Fibroblast of lung (primary cell): ENCODE results near the gene PRKCG. TPM values are rescaled to one million over a fixed set of nuclear protein-coding genes. Genes with fewer than 3 reads are reported as not detected.

Source experiments
- DNase-seq, 2 donors: peaks; one replicate each; pipeline versions ENCODE4 v3.0.0 to v3.0.0-alpha.2; 2010; ENCODE audit warnings: low read depth in 2 of 2
- H2AFZ ChIP-seq: 2 replicates; pipeline ENCODE4 v1.5.1; 2012; ENCODE audit warnings: low read length, control low read depth, inconsistent platforms
- H3K27ac ChIP-seq: 2 replicates; pipeline ENCODE4 v1.5.1; 2011; ENCODE audit warnings: low read length, control low read depth; ENCODE audit not compliant: insufficient read depth
- H3K27me3 ChIP-seq: 2 replicates; pipeline ENCODE4 v1.5.1; 2011; ENCODE audit warnings: mild to moderate bottlenecking, low read length; ENCODE audit not compliant: control insufficient read depth, insufficient read depth
- H3K36me3 ChIP-seq: 2 replicates; pipeline ENCODE4 v1.5.1; 2011; ENCODE audit warnings: low read length; ENCODE audit not compliant: control insufficient read depth, insufficient read depth
- H3K4me1 ChIP-seq: 2 replicates; pipeline ENCODE4 v1.5.1; 2011; ENCODE audit warnings: low read length; ENCODE audit not compliant: control insufficient read depth, insufficient read depth; ENCODE audit errors: extremely low read depth
- H3K4me2 ChIP-seq: 2 replicates; pipeline ENCODE4 v1.5.1; 2011; ENCODE audit warnings: low read length, control low read depth; ENCODE audit not compliant: insufficient read depth; ENCODE audit errors: extremely low read depth
- H3K4me3 ChIP-seq, 4 experiments: fragments of 200-600 bp in 1 of 4; sonication (generic) in 1 of 4; replicated peaks in 1 of 4; 2 replicates each; pipeline ENCODE4 v1.5.1; 2011 to 2016; ENCODE audit warnings: low read length in 4 of 4, low read depth in 3 of 4, mild to moderate bottlenecking in 3 of 4, control low read depth in 2 of 4, inconsistent platforms in 1 of 4, mixed read lengths in 1 of 4; ENCODE audit not compliant: insufficient read depth in 1 of 4; ENCODE audit errors: control extremely low read depth in 1 of 4
- H3K79me2 ChIP-seq: 2 replicates; pipeline ENCODE4 v1.5.1; 2012; ENCODE audit warnings: mild to moderate bottlenecking, low read length, inconsistent platforms; ENCODE audit not compliant: control insufficient read depth, insufficient read depth
- H3K9ac ChIP-seq: 2 replicates; pipeline ENCODE4 v1.5.1; 2011; ENCODE audit warnings: mild to moderate bottlenecking, low read length, control low read depth; ENCODE audit not compliant: insufficient read depth
- H3K9me3 ChIP-seq: 2 replicates; pipeline ENCODE4 v1.5.1; 2012; ENCODE audit warnings: low read depth, low read length; ENCODE audit not compliant: control insufficient read depth, insufficient read depth
- H4K20me1 ChIP-seq: 2 replicates; pipeline ENCODE4 v1.5.1; 2011; ENCODE audit warnings: low read length; ENCODE audit not compliant: control insufficient read depth, insufficient read depth; ENCODE audit errors: extremely low read depth
- CTCF ChIP-seq, 2 donors: IDR thresholded peaks in 1 of 2; conservative IDR thresholded peaks in 1 of 2; 1 replicate in 1 of 2; 2 replicates in 1 of 2; pipeline ENCODE4 v1.5.1; 2011 to 2012; ENCODE audit warnings: low read length in 2 of 2, control low read depth in 1 of 2, inconsistent platforms in 1 of 2, low read depth in 1 of 2, mild to moderate bottlenecking in 1 of 2
- EZH2 ChIP-seq: IDR thresholded peaks from 2 replicates; pipeline ENCODE4 v1.5.1; 2012; ENCODE audit warnings: low read length, control low read depth, mild to moderate bottlenecking; ENCODE audit errors: missing control alignments
- polyA plus RNA-seq, 2 donors: library from polyadenylated mRNA; depleted of rRNA in 1 of 2; stranded (reverse) in 1 of 2; unstranded in 1 of 2; fragments of >200 nt; gene quantifications; 2 replicates each; pipeline ENCODE4 v1.2.1, GENCODE V29; 2011 to 2012; ENCODE audit warnings: missing spikeins in 1 of 2
- total RNA-seq: library from RNA; depleted of rRNA; stranded (reverse); fragments of >200 nt; gene quantifications from 2 replicates; pipeline ENCODE4 v1.2.1, GENCODE V29; 2014

Gene PRKCG
- total and polyA plus RNA-seq, 2 donors (not counting 1 experiment from before 2014, with no cell fraction given): not detected

- TF ChIP-seq EZH2 (no peak), CTCF (conservative IDR thresholded peaks at IDR 0.05 in 1 of 2, IDR thresholded peaks at IDR 0.05 in 1 of 2; ENCODE audit: low read depth in 1 of 2, low read length in 2 of 2) (no peak)
- no peak for DNase-seq
- Histone ChIP-seq H3K4me3 (no peak overlapping the region), H3K9me3 (no peaks in the 10 kb centered on the region), H3K4me2 (no peak overlapping the region), H4K20me1 (no peaks in the 10 kb centered on the region), H3K36me3 (no peaks in the 10 kb centered on the region), H3K4me1 (no peaks in the 10 kb centered on the region), H3K79me2 (no peaks in the 10 kb centered on the region), H3K27me3 (peaks cover 13% of the 10 kb centered on the region), H2AFZ (no peak overlapping the region), H3K27ac (no peak overlapping the region), H3K9ac (no peak overlapping the region)
Measured at GRCh38 chr19:53912653-53913052, 30.7 kb downstream of the PRKCG start.

- no peak overlapping the region for H2AFZ ChIP-seq
- H3K4me2 ChIP-seq: no peak overlapping the region
- no peak overlapping the region for H3K9ac ChIP-seq
- no peaks in the 10 kb centered on the region for H4K20me1 ChIP-seq
- TF ChIP-seq CTCF (conservative IDR thresholded peaks at IDR 0.05 in 1 of 2, IDR thresholded peaks at IDR 0.05 in 1 of 2; ENCODE audit: low read depth in 1 of 2, low read length in 2 of 2) (no peak), EZH2 (no peak)
- H3K9me3 ChIP-seq: no peaks in the 10 kb centered on the region
- peaks cover under 1% of the 10 kb centered on the region for H3K27me3 ChIP-seq
- H3K4me1 ChIP-seq: no peaks in the 10 kb centered on the region
- no peak overlapping the region for H3K27ac ChIP-seq
- H3K79me2 ChIP-seq: no peaks in the 10 kb centered on the region
- H3K36me3 ChIP-seq: no peaks in the 10 kb centered on the region
- DNase-seq: no peak
- no peak overlapping the region for H3K4me3 ChIP-seq
Measured at GRCh38 chr19:53915000-53915399, 33.0 kb downstream of the PRKCG start.

GRCh38 chr19:53916004-53916403 is 34.0 kb downstream of the PRKCG start:
- Histone ChIP-seq H3K36me3 (no peaks in the 10 kb centered on the region), H3K9ac (no peak overlapping the region), H3K27me3 (no peaks in the 10 kb centered on the region), H3K27ac (no peak overlapping the region), H2AFZ (no peak overlapping the region), H3K79me2 (no peaks in the 10 kb centered on the region), H3K9me3 (no peaks in the 10 kb centered on the region), H3K4me3 (no peak overlapping the region), H4K20me1 (no peaks in the 10 kb centered on the region), H3K4me1 (no peaks in the 10 kb centered on the region), H3K4me2 (no peak overlapping the region)
- DNase-seq: no peak
- TF ChIP-seq EZH2 (no peak), CTCF (conservative IDR thresholded peaks at IDR 0.05 in 1 of 2, IDR thresholded peaks at IDR 0.05 in 1 of 2; ENCODE audit: low read depth in 1 of 2, low read length in 2 of 2) (no peak)
